HEK293 (cell line): Measurements from ENCODE around the gene SHE.
A peak's percentile ranks its signal among the peaks of the same experiment; 100 is the strongest.

Experiments
- CTCF ChIP-seq: fragments of 450-650 bp; formaldehyde crosslinking; IDR thresholded peaks from 2 replicates; pipeline ENCODE4 v1.5.1; 2016; ENCODE audit warnings: missing biosample characterization, missing genetic modification characterization
- KLF16 ChIP-seq: fragments of 450-650 bp; formaldehyde crosslinking; IDR thresholded peaks from 2 replicates; pipeline ENCODE4 v1.5.1; 2017; ENCODE audit warnings: missing biosample characterization, missing genetic modification characterization
- ZNF362 ChIP-seq: fragments of 450-650 bp; formaldehyde crosslinking; IDR thresholded peaks from 2 replicates; pipeline ENCODE4 v1.5.1; 2016; ENCODE audit warnings: missing biosample characterization, missing genetic modification characterization
- ZNF423 ChIP-seq: fragments of 450-650 bp; formaldehyde crosslinking; IDR thresholded peaks from 2 replicates; pipeline ENCODE4 v1.5.1; 2016; ENCODE audit warnings: missing biosample characterization, missing genetic modification characterization
- ZNF529 ChIP-seq: fragments of 450-650 bp; formaldehyde crosslinking; IDR thresholded peaks from 2 replicates; pipeline ENCODE4 v1.5.1; 2017; ENCODE audit warnings: missing genetic modification characterization, missing biosample characterization; ENCODE audit not compliant: insufficient replicate concordance
- ZNF626 ChIP-seq: fragments of 450-650 bp; sonication (Bioruptor Pico); formaldehyde crosslinking; IDR thresholded peaks from 2 replicates; pipeline ENCODE4 v1.5.1; 2018; ENCODE audit warnings: missing biosample characterization, missing genetic modification characterization, inconsistent platforms
- TF ChIP-seq, protein P1 (sequence below): fragments of 450-650 bp; formaldehyde crosslinking; IDR thresholded peaks from 2 replicates; pipeline ENCODE4 v1.5.1; 2016; ENCODE audit warnings: missing biosample characterization, missing genetic modification characterization

DNA sequence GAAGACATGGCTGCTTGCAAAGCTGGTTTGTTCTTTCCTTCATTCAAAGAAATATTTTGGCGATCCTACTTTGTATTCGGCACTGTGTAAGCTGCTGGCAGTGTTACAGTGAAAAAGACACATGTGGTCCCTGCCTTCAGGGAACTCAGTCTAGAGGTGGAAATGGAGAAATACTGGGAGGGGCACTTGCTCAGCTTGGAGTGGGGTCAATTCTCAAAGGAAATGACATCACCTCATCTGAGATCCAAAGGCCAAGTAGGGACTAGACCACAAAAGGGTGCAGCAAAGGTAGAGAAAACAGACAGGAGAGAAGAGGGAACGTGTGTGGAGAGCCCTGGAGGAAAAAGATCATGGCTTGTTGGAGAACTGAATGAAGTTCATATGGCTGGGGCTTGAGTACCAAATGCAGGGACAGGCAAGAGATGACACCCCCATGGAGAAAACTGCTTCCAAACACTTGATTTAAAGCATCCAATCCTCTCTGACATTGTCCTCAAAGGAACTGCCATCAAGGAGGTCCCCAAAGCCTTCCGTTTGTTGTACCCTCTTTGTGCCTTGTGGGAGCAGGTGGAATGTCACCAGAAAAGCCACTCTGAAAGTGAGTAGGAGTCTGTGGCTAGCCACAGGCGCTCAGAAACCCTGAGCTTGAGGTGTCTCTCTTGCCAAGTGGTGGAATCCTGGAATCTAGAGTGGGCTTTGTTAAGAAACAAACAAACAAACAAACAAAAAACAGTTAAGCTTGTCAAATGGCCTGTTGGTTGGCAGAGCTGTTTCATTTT is 48.4 kb downstream of the SHE start:
- TF ChIP-seq ZNF529 (no peak), ZNF626 (tag by site-specific recombination) (no peak), KLF16 (tag by site-specific recombination) (no peak), CTCF (no peak), ZNF423 (tag by site-specific recombination) (no peak), ZNF362 (tag by site-specific recombination) (no peak)
- TF ChIP-seq, protein P1, sequence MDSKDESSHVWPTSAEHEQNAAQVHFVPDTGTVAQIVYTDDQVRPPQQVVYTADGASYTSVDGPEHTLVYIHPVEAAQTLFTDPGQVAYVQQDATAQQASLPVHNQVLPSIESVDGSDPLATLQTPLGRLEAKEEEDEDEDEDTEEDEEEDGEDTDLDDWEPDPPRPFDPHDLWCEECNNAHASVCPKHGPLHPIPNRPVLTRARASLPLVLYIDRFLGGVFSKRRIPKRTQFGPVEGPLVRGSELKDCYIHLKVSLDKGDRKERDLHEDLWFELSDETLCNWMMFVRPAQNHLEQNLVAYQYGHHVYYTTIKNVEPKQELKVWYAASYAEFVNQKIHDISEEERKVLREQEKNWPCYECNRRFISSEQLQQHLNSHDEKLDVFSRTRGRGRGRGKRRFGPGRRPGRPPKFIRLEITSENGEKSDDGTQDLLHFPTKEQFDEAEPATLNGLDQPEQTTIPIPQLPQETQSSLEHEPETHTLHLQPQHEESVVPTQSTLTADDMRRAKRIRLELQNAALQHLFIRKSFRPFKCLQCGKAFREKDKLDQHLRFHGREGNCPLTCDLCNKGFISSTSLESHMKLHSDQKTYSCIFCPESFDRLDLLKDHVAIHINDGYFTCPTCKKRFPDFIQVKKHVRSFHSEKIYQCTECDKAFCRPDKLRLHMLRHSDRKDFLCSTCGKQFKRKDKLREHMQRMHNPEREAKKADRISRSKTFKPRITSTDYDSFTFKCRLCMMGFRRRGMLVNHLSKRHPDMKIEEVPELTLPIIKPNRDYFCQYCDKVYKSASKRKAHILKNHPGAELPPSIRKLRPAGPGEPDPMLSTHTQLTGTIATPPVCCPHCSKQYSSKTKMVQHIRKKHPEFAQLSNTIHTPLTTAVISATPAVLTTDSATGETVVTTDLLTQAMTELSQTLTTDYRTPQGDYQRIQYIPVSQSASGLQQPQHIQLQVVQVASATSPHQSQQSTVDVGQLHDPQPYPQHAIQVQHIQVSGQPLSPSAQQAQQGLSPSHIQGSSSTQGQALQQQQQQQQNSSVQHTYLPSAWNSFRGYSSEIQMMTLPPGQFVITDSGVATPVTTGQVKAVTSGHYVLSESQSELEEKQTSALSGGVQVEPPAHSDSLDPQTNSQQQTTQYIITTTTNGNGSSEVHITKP = peak; percentile 73
